HG02588 (cell line): ENCODE data around the gene ELL2.
A peak's percentile ranks its signal among the peaks of the same experiment; 100 is the strongest.
"Not testable (repeated sequence)": the region's sequence is repeated elsewhere in the genome, so short reads cannot be mapped to it uniquely, and the experiment has no call there.

Source experiments
- ATAC-seq: cut with Tn5 transposase; IDR thresholded peaks from one replicate; pipeline ENCODE4 v1.9.1; 2021; ENCODE audit warnings: mild to moderate bottlenecking, moderate library complexity; ENCODE audit not compliant: unreplicated experiment

Gene ELL2

GRCh38 chr5:95931079-95931833 is 30.4 kb downstream of the ELL2 start:
- ATAC-seq, result no peak

GRCh38 chr5:95930141-95930930 is 31.3 kb downstream of the ELL2 start:
- ATAC-seq, result no peak

GRCh38 chr5:95928724-95929253 is 32.9 kb downstream of the ELL2 start:
- no peak for ATAC-seq

GRCh38 chr5:95927927-95928723 is 33.5 kb downstream of the ELL2 start:
- ATAC-seq, result peak; percentile 44

GRCh38 chr5:95927300-95927699 is 34.4 kb downstream of the ELL2 start:
- not testable (repeated sequence) for ATAC-seq

- ATAC-seq, result peak; percentile 39
These were observed 35.7 kb downstream of the ELL2 start for GRCh38 chr5:95925939-95926338.

GRCh38 chr5:95925378-95925744 is 36.3 kb downstream of the ELL2 start:
- ATAC-seq, result no peak

- no peak for ATAC-seq
These were observed 36.8 kb downstream of the ELL2 start for GRCh38 chr5:95924720-95925377.

GRCh38 chr5:95923918-95924544 is 37.6 kb downstream of the ELL2 start:
- peak; percentile 26 for ATAC-seq

- ATAC-seq, result no peak
These were observed 38.9 kb downstream of the ELL2 start for GRCh38 chr5:95922798-95923197.

GRCh38 chr5:95921501-95921900 is 40.1 kb downstream of the ELL2 start:
- no peak for ATAC-seq

GRCh38 chr5:95920822-95921221 is 40.8 kb downstream of the ELL2 start:
- no peak for ATAC-seq

- ATAC-seq, result no peak
These were observed 42.0 kb downstream of the ELL2 start for GRCh38 chr5:95919658-95920057.

GRCh38 chr5:95918421-95919006 is 43.1 kb downstream of the ELL2 start:
- ATAC-seq, result no peak

- ATAC-seq, result no peak
These were observed 44.4 kb downstream of the ELL2 start for GRCh38 chr5:95917207-95917606.

GRCh38 chr5:95916687-95917085 is 45.0 kb downstream of the ELL2 start:
- no peak for ATAC-seq

GRCh38 chr5:95915999-95916686 is 45.5 kb downstream of the ELL2 start:
- ATAC-seq, result peak; percentile 62

GRCh38 chr5:95913663-95914062 is 48.0 kb downstream of the ELL2 start:
- no peak for ATAC-seq

- ATAC-seq, result no peak
These were observed 49.6 kb downstream of the ELL2 start for GRCh38 chr5:95912029-95912428.
